ENCODE measurements around the gene CLCA2.

GRCh38 chr1:86381223-86381622 lies 42.7 kb upstream of the CLCA2 start:
- TF ChIP-seq CTCF (tag by site-specific recombination; IDR thresholded peaks at IDR 0.05) = no peak
- TF ChIP-seq ZBTB20 (tag by site-specific recombination; IDR thresholded peaks at IDR 0.05) = no peak
